ENCODE data around the gene RARB. TPM values are rescaled to one million over a fixed set of nuclear protein-coding genes. Genes with fewer than 3 reads are reported as not detected.

The RARB gene
- total RNA-seq, 1 experiment from 2014 or later, result 31.3 TPM

- CTCF ChIA-PET, result no interaction called here
- Mint-ChIP-seq H3K36me3 (ENCODE audit: insufficient read depth, unreplicated experiment) (peaks cover 19% of the 10 kb centered on the region), H3K27me3 (ENCODE audit: unreplicated experiment) (no peaks in the 10 kb centered on the region), H3K4me1 (ENCODE audit: low read depth, unreplicated experiment) (no peaks in the 10 kb centered on the region), H3K27ac (ENCODE audit: unreplicated experiment) (no peak overlapping the region), H3K9me3 (ENCODE audit: low read depth, unreplicated experiment) (no peaks in the 10 kb centered on the region), H3K4me3 (ENCODE audit: low read depth, unreplicated experiment) (no peak overlapping the region)
- BruUV-seq (replicated peaks), result no TSS peak
- no peak for TF ChIP-seq CTCF (IDR thresholded peaks at IDR 0.05; ENCODE audit: unreplicated experiment)
- intact Hi-C loops (cut with micrococcal nuclease; ENCODE audit: unreplicated experiment), result no loop called here
- no peak for DNase-seq
Observed at GRCh38 chr3:25571285-25571684, 143.2 kb downstream of the RARB start.

- CTCF ChIA-PET, result no interaction called here
- Mint-ChIP-seq H3K4me1 (ENCODE audit: low read depth, unreplicated experiment) (no peaks in the 10 kb centered on the region), H3K36me3 (ENCODE audit: insufficient read depth, unreplicated experiment) (peaks cover 25% of the 10 kb centered on the region), H3K4me3 (ENCODE audit: low read depth, unreplicated experiment) (no peak overlapping the region), H3K27me3 (ENCODE audit: unreplicated experiment) (no peaks in the 10 kb centered on the region), H3K27ac (ENCODE audit: unreplicated experiment) (no peak overlapping the region), H3K9me3 (ENCODE audit: low read depth, unreplicated experiment) (no peaks in the 10 kb centered on the region)
- no peak for TF ChIP-seq CTCF (IDR thresholded peaks at IDR 0.05; ENCODE audit: unreplicated experiment)
- no peak for DNase-seq
- BruUV-seq (replicated peaks), result no TSS peak
- intact Hi-C loops (cut with micrococcal nuclease; ENCODE audit: unreplicated experiment), result no loop called here
Observed at GRCh38 chr3:25572336-25572735, 144.3 kb downstream of the RARB start.

GRCh38 chr3:25572919-25573385 lies 144.9 kb downstream of the RARB start:
- H3K27ac Mint-ChIP-seq (ENCODE audit: unreplicated experiment), result no peak overlapping the region
- H3K27me3 Mint-ChIP-seq (ENCODE audit: unreplicated experiment), result no peaks in the 10 kb centered on the region
- DNase-seq, result no peak
- H3K9me3 Mint-ChIP-seq (ENCODE audit: low read depth, unreplicated experiment), result no peaks in the 10 kb centered on the region
- peaks cover 25% of the 10 kb centered on the region for H3K36me3 Mint-ChIP-seq (ENCODE audit: insufficient read depth, unreplicated experiment)
- no peaks in the 10 kb centered on the region for H3K4me1 Mint-ChIP-seq (ENCODE audit: low read depth, unreplicated experiment)
- no TSS peak for BruUV-seq (replicated peaks)
- CTCF ChIA-PET, result no interaction called here
- H3K4me3 Mint-ChIP-seq (ENCODE audit: low read depth, unreplicated experiment), result no peak overlapping the region
- no peak for TF ChIP-seq CTCF (IDR thresholded peaks at IDR 0.05; ENCODE audit: unreplicated experiment)
- intact Hi-C loops (cut with micrococcal nuclease; ENCODE audit: unreplicated experiment), result no loop called here

- TF ChIP-seq CTCF (IDR thresholded peaks at IDR 0.05; ENCODE audit: unreplicated experiment), result no peak
- H3K36me3 Mint-ChIP-seq (ENCODE audit: insufficient read depth, unreplicated experiment), result peaks cover 25% of the 10 kb centered on the region
- H3K4me1 Mint-ChIP-seq (ENCODE audit: low read depth, unreplicated experiment), result no peaks in the 10 kb centered on the region
- no peaks in the 10 kb centered on the region for H3K9me3 Mint-ChIP-seq (ENCODE audit: low read depth, unreplicated experiment)
- intact Hi-C loops (cut with micrococcal nuclease; ENCODE audit: unreplicated experiment), result no loop called here
- CTCF ChIA-PET, result no interaction called here
- no peak for DNase-seq
- no peak overlapping the region for H3K4me3 Mint-ChIP-seq (ENCODE audit: low read depth, unreplicated experiment)
- H3K27me3 Mint-ChIP-seq (ENCODE audit: unreplicated experiment), result no peaks in the 10 kb centered on the region
- no TSS peak for BruUV-seq (replicated peaks)
- no peak overlapping the region for H3K27ac Mint-ChIP-seq (ENCODE audit: unreplicated experiment)
Observed at GRCh38 chr3:25573386-25574171, 145.5 kb downstream of the RARB start.
